ENCODE data around the gene CKM.

GRCh38 chr19:45355910-45356309 is 33.2 kb upstream of the CKM start:
- no peak for TF ChIP-seq CTCF (IDR thresholded peaks at IDR 0.05; ENCODE audit: poor library complexity)
- no peak for TF ChIP-seq EZH2 (IDR thresholded peaks at IDR 0.05; ENCODE audit: borderline replicate concordance)
- no peak for TF ChIP-seq EZH2phosphoT487 (IDR thresholded peaks at IDR 0.05; ENCODE audit: low read depth, severe bottlenecking, unreplicated experiment)

Measured in hepatocyte (in vitro differentiated cells).